Astrocyte (in vitro differentiated cells and primary cell): Measurements from ENCODE around the gene IGSF21. TPM values are rescaled to one million over a fixed set of nuclear protein-coding genes. Genes with fewer than 3 reads are reported as not detected.

Experiments
- DNase-seq: peaks from one replicate; pipeline ENCODE4 v3.0.0-alpha.2; 2010; ENCODE audit warnings: low read depth
- FAIRE-seq: peaks from 2 replicates; lab custom pipeline; 2011; peaks lifted over from hg19 to GRCh38; lab: Jason Lieb, UNC
- H2AFZ ChIP-seq: 2 replicates; pipeline ENCODE4 v1.6.0; 2012; ENCODE audit warnings: low read depth, low read length, inconsistent platforms
- H3K27ac ChIP-seq: 2 replicates; pipeline ENCODE4 v1.5.1; 2011; ENCODE audit warnings: low read depth, low read length, inconsistent platforms
- H3K27me3 ChIP-seq: 2 replicates; pipeline ENCODE4 v1.6.0; 2011; ENCODE audit warnings: low read length, inconsistent platforms; ENCODE audit not compliant: insufficient read depth
- H3K36me3 ChIP-seq: 2 replicates; pipeline ENCODE4 v1.5.1; 2011; ENCODE audit warnings: low read length, inconsistent platforms; ENCODE audit not compliant: insufficient read depth
- H3K4me1 ChIP-seq: 2 replicates; pipeline ENCODE4 v1.5.1; 2011; ENCODE audit warnings: low read length, inconsistent platforms; ENCODE audit not compliant: insufficient read depth
- H3K4me2 ChIP-seq: 2 replicates; pipeline ENCODE4 v1.6.0; 2012; ENCODE audit warnings: low read length, inconsistent platforms
- H3K4me3 ChIP-seq: 2 replicates; pipeline ENCODE4 v1.5.1; 2011; ENCODE audit warnings: low read depth, mild to moderate bottlenecking, low read length, inconsistent platforms; ENCODE audit not compliant: insufficient read depth
- H3K79me2 ChIP-seq: 2 replicates; pipeline ENCODE4 v1.6.0; 2012; ENCODE audit warnings: mild to moderate bottlenecking, low read length, inconsistent platforms; ENCODE audit not compliant: insufficient read depth
- H3K9ac ChIP-seq: 2 replicates; pipeline ENCODE4 v1.6.0; 2012; ENCODE audit warnings: mild to moderate bottlenecking, low read length, inconsistent platforms
- H3K9me3 ChIP-seq: 2 replicates; pipeline ENCODE4 v1.5.1; 2012; ENCODE audit warnings: low read depth, mild to moderate bottlenecking, low read length, inconsistent platforms; ENCODE audit not compliant: insufficient read depth
- H4K20me1 ChIP-seq: 2 replicates; pipeline ENCODE4 v1.6.0; 2012; ENCODE audit warnings: low read length, inconsistent platforms; ENCODE audit not compliant: insufficient read depth
- H3K27ac Mint-ChIP-seq: one replicate; pipeline ENCODE4 v1.8.0; 2021; ENCODE audit warnings: mild to moderate bottlenecking, mixed read lengths; ENCODE audit not compliant: unreplicated experiment
- H3K27me3 Mint-ChIP-seq: one replicate; pipeline ENCODE4 v1.8.0; 2021; ENCODE audit warnings: low read depth, mixed read lengths; ENCODE audit not compliant: unreplicated experiment
- H3K36me3 Mint-ChIP-seq: one replicate; pipeline ENCODE4 v1.8.0; 2021; ENCODE audit warnings: low read depth, mixed read lengths; ENCODE audit not compliant: unreplicated experiment
- H3K4me1 Mint-ChIP-seq: one replicate; pipeline ENCODE4 v1.8.0; 2021; ENCODE audit warnings: low read depth, mixed read lengths; ENCODE audit not compliant: unreplicated experiment
- H3K4me3 Mint-ChIP-seq: one replicate; pipeline ENCODE4 v1.8.0; 2021; ENCODE audit warnings: mild to moderate bottlenecking, moderate library complexity, mixed read lengths; ENCODE audit not compliant: unreplicated experiment
- H3K9me3 Mint-ChIP-seq: one replicate; pipeline ENCODE4 v1.8.0; 2021; ENCODE audit warnings: mild to moderate bottlenecking, mixed read lengths; ENCODE audit not compliant: unreplicated experiment
- CTCF ChIP-seq: IDR thresholded peaks from 2 replicates; pipeline ENCODE4 v1.5.1; 2011; ENCODE audit warnings: low read depth, mild to moderate bottlenecking, inconsistent platforms, low read length, moderate library complexity; ENCODE audit not compliant: insufficient read depth
- EZH2 ChIP-seq: IDR thresholded peaks from 2 replicates; pipeline ENCODE4 v1.6.1; 2012; ENCODE audit warnings: mild to moderate bottlenecking, low read length, inconsistent platforms; ENCODE audit not compliant: insufficient read depth
- total RNA-seq: library from RNA; stranded (reverse); gene quantifications from 2 replicates; pipeline ENCODE4 v1.2.1, GENCODE V29; 2021

The IGSF21 gene
- total RNA-seq, 1 donor from 2014 or later: not detected

GRCh38 chr1:18134324-18135046, 26.9 kb downstream of the IGSF21 start:
- H3K36me3 ChIP-seq: no peaks in the 10 kb centered on the region
- H3K9ac ChIP-seq: no peak overlapping the region
- Mint-ChIP-seq H3K27ac (no peak overlapping the region), H3K36me3 (no peaks in the 10 kb centered on the region), H3K27me3 (peaks cover 52% of the 10 kb centered on the region), H3K9me3 (peaks cover 2% of the 10 kb centered on the region), H3K4me1 (no peaks in the 10 kb centered on the region), H3K4me3 (no peak overlapping the region)
- no peaks in the 10 kb centered on the region for H3K79me2 ChIP-seq
- H4K20me1 ChIP-seq: no peaks in the 10 kb centered on the region
- DNase-seq (no peak), FAIRE-seq (no peak)
- H3K4me1 ChIP-seq: no peaks in the 10 kb centered on the region
- no peak overlapping the region for H3K4me2 ChIP-seq
- TF ChIP-seq EZH2: no peak
- no peak for TF ChIP-seq CTCF
- peaks cover 7% of the 10 kb centered on the region for H3K27me3 ChIP-seq
- H3K4me3 ChIP-seq: no peak overlapping the region
- no peak overlapping the region for H3K27ac ChIP-seq
- H3K9me3 ChIP-seq: no peaks in the 10 kb centered on the region
- H2AFZ ChIP-seq: no peak overlapping the region

- FAIRE-seq (no peak), DNase-seq (no peak)
- H3K4me3 Mint-ChIP-seq: no peak overlapping the region
- H3K36me3 Mint-ChIP-seq: no peaks in the 10 kb centered on the region
- no peak overlapping the region for H3K9ac ChIP-seq
- H4K20me1 ChIP-seq: no peaks in the 10 kb centered on the region
- H3K4me1 ChIP-seq: no peaks in the 10 kb centered on the region
- no peaks in the 10 kb centered on the region for H3K36me3 ChIP-seq
- H3K27ac ChIP-seq: no peak overlapping the region
- H3K9me3 ChIP-seq: no peaks in the 10 kb centered on the region
- no peak for TF ChIP-seq EZH2
- TF ChIP-seq CTCF: no peak
- H3K4me2 ChIP-seq: no peak overlapping the region
- H3K4me1 Mint-ChIP-seq: no peaks in the 10 kb centered on the region
- peaks cover 7% of the 10 kb centered on the region for H3K27me3 ChIP-seq
- no peak overlapping the region for H2AFZ ChIP-seq
- no peaks in the 10 kb centered on the region for H3K9me3 Mint-ChIP-seq
- H3K4me3 ChIP-seq: no peak overlapping the region
- H3K27ac Mint-ChIP-seq: no peak overlapping the region
- peaks cover 45% of the 10 kb centered on the region for H3K27me3 Mint-ChIP-seq
- H3K79me2 ChIP-seq: no peaks in the 10 kb centered on the region
Measured at GRCh38 chr1:18137759-18138345, 30.3 kb downstream of the IGSF21 start.
